OCI-M1 (cell line): ENCODE results near the gene HBA1.
"Not testable (repeated sequence)": the region's sequence is repeated elsewhere in the genome, so short reads cannot be mapped to it uniquely, and the experiment has no call there.

Experiments
- DNase-seq: peaks from one replicate; lab custom pipeline; 2025; lab: John Stamatoyannopoulos, UW

The HBA1 gene

GRCh38 chr16:176477-177382 lies at the start of gene HBA1:
Gene HBA1 (plus strand): TSS chr16:176680. CDS start chr16:176717, 37 bp downstream.
- DNase-seq: not testable (repeated sequence)

DNA sequence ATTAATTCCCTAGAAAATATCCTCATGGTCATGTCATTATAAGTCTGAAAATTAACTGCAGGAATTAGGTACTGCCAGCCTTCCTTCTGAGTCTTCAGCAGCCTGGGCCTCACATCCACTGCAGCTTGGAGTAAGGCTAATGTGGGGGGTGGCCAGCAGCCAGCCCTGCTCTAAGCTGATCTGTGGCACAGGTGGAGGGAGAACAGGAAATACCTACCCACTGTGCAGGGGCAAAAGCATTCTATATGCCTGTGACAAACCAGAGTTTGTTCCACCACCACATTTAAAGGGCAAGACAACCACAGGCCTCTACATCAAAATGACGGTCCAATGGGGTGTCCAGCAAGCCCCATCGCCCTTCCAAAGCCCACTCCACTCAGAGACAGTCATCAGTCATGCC lies 47.4 kb upstream of the HBA1 start:
- no peak for DNase-seq

DNA sequence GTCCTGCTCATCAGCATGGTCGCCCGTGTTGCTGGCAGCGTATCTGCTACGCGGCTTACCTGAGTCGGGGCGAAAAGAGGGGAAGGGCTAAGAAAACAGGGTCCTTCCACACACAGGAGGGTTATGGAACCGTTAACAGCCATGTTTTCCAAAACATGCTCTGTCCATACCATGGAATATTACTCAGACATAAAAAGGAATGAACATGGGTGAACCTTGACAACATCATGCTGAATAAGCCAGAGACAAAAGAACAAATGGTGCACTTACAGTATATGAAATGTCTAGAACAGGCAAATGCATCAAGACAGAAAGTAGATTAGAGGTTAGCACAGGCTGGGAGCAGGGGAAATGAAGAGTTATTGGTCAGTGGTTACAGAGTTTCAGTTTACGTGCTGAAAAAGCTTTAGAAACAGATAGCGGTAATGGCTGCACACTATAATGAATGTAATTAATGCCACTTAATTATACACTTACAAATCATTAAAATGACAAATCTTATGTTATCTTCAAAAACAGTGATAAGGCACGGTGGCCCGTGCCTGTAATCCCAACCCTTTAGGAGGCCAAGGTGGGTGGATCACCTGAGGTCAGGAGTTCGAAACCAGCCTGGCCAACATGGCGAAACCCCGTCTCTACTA lies 45.8 kb upstream of the HBA1 start:
- DNase-seq: no peak

- no peak for DNase-seq
Observed at GRCh38 chr16:132120-132519, 44.4 kb upstream of the HBA1 start.

GRCh38 chr16:133716-134115 lies 42.8 kb upstream of the HBA1 start:
- DNase-seq: no peak

DNA sequence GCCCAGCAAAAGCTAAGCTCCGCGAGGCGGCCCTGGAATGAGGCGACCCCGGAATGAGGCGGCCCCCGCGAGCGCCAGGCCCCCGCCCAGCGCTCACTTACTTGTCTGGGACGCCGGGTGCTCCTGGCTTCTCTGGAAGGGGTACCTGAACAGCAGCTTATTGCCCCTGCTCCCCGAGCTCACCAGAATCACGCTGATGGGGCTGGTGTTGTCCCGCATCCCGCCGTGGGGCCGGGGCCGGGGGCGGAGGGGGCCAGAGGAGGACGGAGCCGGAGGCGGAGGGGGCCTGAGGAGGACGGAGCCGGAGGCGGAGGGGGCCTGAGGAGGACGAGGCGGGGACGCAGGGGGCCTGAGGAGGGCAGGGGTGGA lies 38.4 kb upstream of the HBA1 start:
- peak; percentile 45 for DNase-seq

DNA sequence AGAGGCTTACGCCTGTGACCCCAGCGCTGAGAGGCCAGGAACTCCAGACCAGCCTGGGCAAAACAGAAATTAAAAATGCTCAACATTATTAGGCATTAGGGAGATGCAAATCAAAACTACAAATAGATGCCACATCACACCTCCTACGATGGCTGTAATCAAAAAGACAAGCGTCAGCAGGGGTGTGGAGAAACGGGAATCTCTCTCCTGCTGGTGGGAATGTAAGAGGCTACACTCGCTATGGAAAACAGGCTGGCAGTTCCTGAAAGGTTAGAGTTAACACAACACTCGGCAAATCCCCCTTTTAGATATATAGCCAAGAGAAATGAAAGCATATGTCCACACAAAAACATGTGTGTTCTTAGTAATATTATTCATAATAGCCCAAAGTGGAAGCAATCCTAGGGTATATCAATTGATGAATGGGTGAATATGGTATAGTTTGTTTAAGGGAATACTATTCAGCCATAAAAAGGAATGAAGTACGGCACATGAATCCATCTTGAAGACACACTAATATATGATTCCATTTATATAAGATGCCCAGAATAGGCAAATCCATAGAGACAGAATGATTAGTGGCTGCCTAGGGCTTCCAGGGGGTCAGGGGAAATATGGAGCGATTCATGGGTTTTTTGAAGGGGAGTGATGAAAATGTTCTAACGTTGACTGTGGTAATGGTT lies 36.2 kb upstream of the HBA1 start:
- no peak for DNase-seq

DNA sequence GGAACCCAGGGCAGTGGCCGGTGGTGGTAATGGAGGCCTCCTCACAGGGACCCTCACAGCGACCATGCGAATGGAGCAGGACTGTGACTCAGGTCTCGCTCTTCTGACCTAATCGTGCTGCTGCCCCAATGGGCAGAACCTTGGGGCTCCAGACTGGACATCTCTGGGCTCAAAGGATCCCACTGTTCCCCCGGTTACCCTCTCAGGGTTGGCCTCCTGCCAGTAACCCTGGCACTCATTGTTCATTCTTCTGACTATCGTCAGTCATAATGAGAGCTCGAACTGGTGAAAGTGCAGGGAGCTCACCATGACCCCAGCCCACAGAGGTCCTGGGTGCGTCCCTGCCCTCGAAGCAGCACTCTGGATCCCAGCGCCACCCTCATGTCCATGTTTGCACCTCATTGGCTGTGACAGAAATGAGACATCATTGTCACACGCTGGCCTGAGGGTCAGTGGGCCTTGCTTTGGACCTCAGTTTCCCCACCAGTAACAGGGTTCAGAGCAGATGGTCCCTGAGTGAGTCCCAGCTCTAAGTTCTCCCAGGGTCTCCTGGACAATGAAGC lies 34.0 kb upstream of the HBA1 start:
- DNase-seq: no peak

DNA sequence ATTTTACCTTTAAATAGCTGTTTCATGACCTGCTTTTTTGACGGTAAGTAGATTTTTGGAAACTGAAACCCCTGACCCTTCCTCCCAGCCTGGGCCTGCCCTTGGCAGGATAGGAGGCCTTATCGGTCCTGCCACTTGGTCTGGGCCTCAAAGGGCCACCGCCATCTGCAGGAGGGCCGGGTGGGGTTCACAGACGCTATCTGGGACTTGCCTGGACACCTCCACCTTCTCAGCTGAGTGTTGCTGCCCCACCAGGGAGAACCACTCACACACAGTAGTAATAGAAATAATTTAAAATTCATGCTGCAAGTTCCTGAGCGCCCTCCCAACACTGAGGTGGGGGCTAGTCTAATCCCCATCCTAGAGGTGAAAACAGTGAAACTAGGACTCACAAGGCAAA lies 33.4 kb upstream of the HBA1 start:
- peak; percentile 76 for DNase-seq

DNA sequence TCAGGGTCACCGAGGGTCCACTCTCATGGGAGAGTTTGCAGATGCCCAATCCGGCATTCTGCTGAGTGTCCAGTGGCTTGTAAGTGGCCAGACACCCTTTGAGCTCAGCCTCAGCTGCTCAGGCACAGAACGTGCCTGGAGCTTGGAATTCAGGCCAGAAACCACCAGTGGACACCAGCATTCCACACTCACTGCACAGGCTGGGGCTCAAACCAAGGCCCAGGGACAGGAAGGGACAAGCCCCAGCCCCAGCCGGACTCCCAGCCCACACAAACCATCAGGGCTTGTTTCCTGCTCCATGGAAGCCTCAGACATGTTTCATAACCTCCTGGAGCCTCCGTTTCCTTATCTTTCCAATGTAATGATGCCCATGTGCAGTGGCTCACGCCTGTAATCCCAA lies 33.0 kb upstream of the HBA1 start:
- DNase-seq: no peak

- peak; percentile 63 for DNase-seq
Observed at GRCh38 chr16:144797-145252, 31.7 kb upstream of the HBA1 start.

GRCh38 chr16:146646-147045 lies 29.8 kb upstream of the HBA1 start:
- no peak for DNase-seq

GRCh38 chr16:149024-149660 lies 27.3 kb upstream of the HBA1 start:
- DNase-seq: peak; percentile 27

GRCh38 chr16:152141-153128 lies 24.0 kb upstream of the HBA1 start, which contains the start of gene HBZ:
Gene HBZ (plus strand): TSS chr16:152644. CDS start chr16:152910, 266 bp downstream.
- DNase-seq: peak; percentile 46

DNA sequence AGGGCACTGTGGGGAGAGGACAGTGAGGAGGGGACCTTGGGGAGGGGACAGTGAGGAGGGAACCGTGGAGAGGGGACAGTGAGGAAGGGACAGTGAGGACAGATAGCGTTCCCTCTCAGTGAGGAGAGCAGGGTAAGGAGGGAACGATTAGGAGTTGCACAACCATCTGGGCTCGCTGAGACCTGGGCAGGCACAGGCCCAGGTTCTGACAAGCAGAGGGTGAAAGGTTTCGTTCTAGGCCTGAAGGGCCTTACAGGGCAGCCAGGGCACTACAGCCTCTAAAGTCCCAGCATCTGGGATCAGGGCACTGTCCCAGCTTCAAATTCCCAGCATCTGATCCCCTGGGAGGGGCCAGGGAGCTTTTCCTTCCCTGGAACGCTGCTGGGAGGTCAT lies 23.4 kb upstream of the HBA1 start:
- DNase-seq: not testable (repeated sequence)

DNA sequence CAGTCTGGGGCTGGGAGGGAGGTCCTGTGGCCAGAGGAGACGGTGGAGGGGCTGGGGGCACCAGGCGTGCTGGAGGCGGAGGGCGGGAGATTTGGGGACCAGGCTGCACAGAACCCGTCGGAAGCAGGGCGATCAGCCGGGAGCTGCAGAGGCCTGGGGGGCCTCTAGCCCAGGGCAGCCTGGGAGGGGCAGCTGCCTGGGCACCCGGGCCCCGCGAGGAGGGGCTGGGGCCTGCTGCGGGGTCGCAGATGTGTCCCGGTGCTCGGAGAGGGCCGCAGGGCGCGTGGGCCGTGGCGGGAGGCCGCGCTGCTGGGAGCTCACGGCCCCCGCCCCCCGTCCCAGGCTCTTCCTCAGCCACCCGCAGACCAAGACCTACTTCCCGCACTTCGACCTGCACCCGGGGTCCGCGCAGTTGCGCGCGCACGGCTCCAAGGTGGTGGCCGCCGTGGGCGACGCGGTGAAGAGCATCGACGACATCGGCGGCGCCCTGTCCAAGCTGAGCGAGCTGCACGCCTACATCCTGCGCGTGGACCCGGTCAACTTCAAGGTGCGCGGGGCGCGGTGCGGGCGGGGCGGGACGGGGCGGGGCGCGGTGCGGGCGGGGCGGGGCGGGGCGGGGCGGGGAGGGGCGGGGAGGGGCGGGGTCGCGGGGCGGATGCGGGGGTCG lies 22.8 kb upstream of the HBA1 start:
- DNase-seq: not testable (repeated sequence)

- DNase-seq: no peak
Observed at GRCh38 chr16:154217-155030, 22.1 kb upstream of the HBA1 start.

DNA sequence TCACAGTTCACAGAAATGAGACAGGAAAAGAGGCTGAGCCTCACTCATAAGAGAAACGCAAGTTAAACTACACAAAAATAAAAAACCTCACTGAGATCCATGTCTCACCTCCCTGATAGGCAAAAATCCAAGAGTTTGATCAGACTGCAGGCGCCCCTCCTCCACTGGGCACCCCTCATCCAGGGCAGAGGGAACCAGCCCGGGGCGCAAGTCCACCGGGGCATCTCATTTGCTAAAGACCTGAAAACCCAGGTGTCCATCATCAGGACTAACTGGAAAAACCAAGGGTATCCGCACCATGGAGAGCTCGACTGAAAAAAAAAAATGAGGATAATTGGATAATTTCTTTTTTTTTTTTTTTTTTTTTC lies 21.5 kb upstream of the HBA1 start:
- DNase-seq: no peak

- no peak for DNase-seq
Observed at GRCh38 chr16:159136-159849, 17.2 kb upstream of the HBA1 start.
